ENCODE results near the gene CYTH4.

CYTH4 gene

DNA sequence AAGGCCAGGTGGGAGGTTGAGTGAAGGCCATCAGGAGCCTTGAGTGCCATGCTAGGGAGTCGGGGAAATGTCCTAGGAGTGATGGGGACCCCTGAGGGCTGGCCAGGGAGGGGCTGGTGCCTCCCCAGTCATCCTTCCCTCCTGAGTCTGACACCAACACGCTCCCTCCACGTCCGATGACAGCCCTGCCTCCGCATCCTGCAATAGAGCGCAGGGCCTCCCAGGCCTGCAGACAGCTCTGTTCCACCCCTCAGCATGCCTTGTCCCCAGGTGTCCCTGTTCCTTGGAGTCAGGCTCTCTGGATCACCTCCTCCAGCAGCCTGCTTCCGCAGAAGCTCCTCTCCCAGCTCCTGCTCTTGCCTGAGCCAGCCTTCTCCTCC, 41.4 kb upstream of the CYTH4 start:
- DNase-seq = no peak
- no peaks in the 10 kb centered on the region for H3K9me3 ChIP-seq (ENCODE audit: control insufficient read depth, low read length)
- peak overlapping the region; percentile 87 for H3K27ac ChIP-seq (ENCODE audit: insufficient read depth, low read length, poor library complexity, severe bottlenecking)
- H3K27me3 ChIP-seq (replicated peaks; ENCODE audit: control insufficient read depth, insufficient read depth, low read length, poor library complexity, severe bottlenecking) = no peaks in the 10 kb centered on the region
- H3K36me3 ChIP-seq (ENCODE audit: control insufficient read depth, insufficient read depth, low read length) = peaks cover 29% of the 10 kb centered on the region
- H3K4me1 ChIP-seq (ENCODE audit: control insufficient read depth, insufficient read depth, low read length, poor library complexity, severe bottlenecking) = peaks cover 71% of the 10 kb centered on the region
- H3K4me3 ChIP-seq (ENCODE audit: insufficient read depth, low read depth, low read length, poor library complexity, severe bottlenecking) = peak overlapping the region; percentile 45

DNA sequence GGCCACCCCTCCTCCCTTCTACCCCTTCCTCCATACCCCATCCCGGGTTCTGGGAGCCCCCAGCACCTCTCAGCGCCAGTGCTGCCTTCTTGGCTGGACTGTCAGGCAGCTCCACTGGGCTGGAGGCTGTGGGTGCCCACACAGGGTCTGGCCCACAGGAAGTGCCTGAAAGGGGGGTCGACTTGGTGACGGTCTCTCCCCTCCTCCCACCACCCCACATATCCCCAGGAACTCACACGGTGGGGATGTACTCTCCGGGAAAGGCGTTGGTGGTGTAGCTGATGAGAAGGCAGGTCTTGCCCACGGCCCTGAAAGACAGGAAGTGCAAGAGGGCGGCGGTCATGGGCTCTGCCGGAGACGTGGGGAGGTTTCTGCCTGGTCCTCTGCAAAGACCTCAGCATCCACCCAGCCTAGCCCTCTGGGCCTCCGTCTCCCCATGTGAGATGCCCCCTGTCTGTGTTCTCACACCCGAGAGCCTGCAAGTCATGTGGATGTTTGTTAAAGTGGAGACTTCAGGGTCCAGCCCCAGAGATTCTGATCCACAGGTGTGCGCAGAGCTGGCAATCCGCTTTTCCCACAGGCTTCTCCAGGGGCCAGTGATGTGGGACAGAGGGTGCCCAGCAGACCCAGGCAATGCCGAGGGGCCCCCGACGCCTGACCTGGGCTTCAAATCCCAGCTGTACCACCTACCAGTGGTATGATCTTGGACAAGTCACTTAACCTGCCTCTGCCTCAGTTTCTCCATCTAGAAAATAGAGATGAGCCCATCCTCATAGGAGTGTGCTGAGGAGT, 40.8 kb upstream of the CYTH4 start:
- Histone ChIP-seq H3K4me3 (ENCODE audit: insufficient read depth, low read depth, low read length, poor library complexity, severe bottlenecking) (peak overlapping the region; percentile 45), H3K27me3 (replicated peaks; ENCODE audit: control insufficient read depth, insufficient read depth, low read length, poor library complexity, severe bottlenecking) (no peaks in the 10 kb centered on the region), H3K9me3 (ENCODE audit: control insufficient read depth, low read length) (no peaks in the 10 kb centered on the region), H3K4me1 (ENCODE audit: control insufficient read depth, insufficient read depth, low read length, poor library complexity, severe bottlenecking) (peaks cover 65% of the 10 kb centered on the region), H3K27ac (ENCODE audit: insufficient read depth, low read length, poor library complexity, severe bottlenecking) (peak overlapping the region; percentile 87), H3K36me3 (ENCODE audit: control insufficient read depth, insufficient read depth, low read length) (peaks cover 24% of the 10 kb centered on the region)
- peak in 1 of 3 donors; percentile 46 for DNase-seq

DNA sequence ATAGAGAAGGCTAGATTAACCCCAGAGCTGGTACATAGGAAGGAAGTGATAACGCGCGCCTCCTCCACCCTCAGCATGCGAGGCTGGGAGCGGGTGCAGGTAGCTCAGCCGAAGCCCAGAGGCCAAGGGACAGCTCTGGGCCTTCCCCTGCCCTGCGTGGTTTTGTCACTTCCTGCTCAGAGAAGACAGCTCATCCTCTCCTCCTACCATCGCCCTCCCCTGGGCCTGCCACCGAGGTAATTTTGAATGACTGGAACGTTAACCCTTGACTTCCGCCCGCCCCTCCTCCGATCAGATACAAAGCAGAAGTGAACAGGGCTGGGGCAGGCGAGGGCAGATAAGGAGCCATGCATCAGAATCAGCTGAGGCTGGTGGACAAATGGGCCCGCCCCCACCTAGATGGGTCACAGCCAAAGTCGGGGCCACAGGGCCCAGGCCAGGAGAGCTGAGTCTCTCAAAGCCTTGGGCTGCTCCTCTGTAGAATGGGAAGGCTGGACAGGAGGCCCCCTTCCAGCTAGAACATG, 39.9 kb upstream of the CYTH4 start:
- H3K27me3 ChIP-seq (replicated peaks; ENCODE audit: control insufficient read depth, insufficient read depth, low read length, poor library complexity, severe bottlenecking) = no peaks in the 10 kb centered on the region
- DNase-seq = peak; percentile 87 to 88 (median 88)
- peak overlapping the region; percentile 90 for H3K4me3 ChIP-seq (ENCODE audit: insufficient read depth, low read depth, low read length, poor library complexity, severe bottlenecking)
- H3K4me1 ChIP-seq (ENCODE audit: control insufficient read depth, insufficient read depth, low read length, poor library complexity, severe bottlenecking) = peaks cover 58% of the 10 kb centered on the region
- peak overlapping the region; percentile 87 for H3K27ac ChIP-seq (ENCODE audit: insufficient read depth, low read length, poor library complexity, severe bottlenecking)
- H3K36me3 ChIP-seq (ENCODE audit: control insufficient read depth, insufficient read depth, low read length) = peaks cover 20% of the 10 kb centered on the region
- no peaks in the 10 kb centered on the region for H3K9me3 ChIP-seq (ENCODE audit: control insufficient read depth, low read length)

DNA sequence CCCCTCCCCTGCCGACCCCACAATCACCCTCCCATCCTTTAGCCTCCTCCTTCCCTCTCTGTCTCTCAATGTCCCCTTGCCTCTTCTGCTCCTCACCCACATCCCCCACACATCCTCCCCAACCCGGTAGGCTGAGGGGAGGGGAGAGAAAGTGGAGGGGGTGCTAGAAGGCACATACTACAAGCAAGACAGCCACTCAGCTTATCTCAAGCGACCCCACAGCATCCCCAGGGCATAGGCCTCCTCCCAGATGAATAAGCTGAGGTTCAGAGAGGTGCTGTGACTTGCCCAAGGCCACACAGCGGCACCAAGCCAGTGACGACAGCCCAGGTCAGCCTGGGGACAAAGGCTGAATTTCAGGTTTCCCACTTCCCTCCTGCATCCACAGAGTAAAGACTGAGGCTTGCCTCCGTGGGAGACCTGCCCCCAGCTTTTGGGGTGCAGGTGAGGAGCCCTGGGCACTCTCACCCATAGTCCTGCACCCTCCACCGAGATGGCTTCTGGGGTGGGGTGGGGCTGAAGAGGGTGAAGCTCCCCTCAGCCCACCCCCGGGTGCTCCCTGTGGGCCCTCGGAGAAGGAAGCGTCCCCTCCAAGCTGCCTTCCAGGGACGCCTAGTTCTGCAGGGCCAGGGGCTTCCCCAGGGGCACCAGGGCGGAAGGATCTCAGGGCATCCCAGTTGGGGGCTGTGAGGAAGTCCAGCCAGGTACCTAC, 38.8 kb upstream of the CYTH4 start:
- peak overlapping the region; percentile 87 for H3K27ac ChIP-seq (ENCODE audit: insufficient read depth, low read length, poor library complexity, severe bottlenecking)
- H3K4me1 ChIP-seq (ENCODE audit: control insufficient read depth, insufficient read depth, low read length, poor library complexity, severe bottlenecking) = peaks cover 48% of the 10 kb centered on the region
- H3K9me3 ChIP-seq (ENCODE audit: control insufficient read depth, low read length) = no peaks in the 10 kb centered on the region
- peak overlapping the region; percentile 90 for H3K4me3 ChIP-seq (ENCODE audit: insufficient read depth, low read depth, low read length, poor library complexity, severe bottlenecking)
- DNase-seq = no peak
- no peaks in the 10 kb centered on the region for H3K27me3 ChIP-seq (replicated peaks; ENCODE audit: control insufficient read depth, insufficient read depth, low read length, poor library complexity, severe bottlenecking)
- H3K36me3 ChIP-seq (ENCODE audit: control insufficient read depth, insufficient read depth, low read length) = peaks cover 18% of the 10 kb centered on the region

DNA sequence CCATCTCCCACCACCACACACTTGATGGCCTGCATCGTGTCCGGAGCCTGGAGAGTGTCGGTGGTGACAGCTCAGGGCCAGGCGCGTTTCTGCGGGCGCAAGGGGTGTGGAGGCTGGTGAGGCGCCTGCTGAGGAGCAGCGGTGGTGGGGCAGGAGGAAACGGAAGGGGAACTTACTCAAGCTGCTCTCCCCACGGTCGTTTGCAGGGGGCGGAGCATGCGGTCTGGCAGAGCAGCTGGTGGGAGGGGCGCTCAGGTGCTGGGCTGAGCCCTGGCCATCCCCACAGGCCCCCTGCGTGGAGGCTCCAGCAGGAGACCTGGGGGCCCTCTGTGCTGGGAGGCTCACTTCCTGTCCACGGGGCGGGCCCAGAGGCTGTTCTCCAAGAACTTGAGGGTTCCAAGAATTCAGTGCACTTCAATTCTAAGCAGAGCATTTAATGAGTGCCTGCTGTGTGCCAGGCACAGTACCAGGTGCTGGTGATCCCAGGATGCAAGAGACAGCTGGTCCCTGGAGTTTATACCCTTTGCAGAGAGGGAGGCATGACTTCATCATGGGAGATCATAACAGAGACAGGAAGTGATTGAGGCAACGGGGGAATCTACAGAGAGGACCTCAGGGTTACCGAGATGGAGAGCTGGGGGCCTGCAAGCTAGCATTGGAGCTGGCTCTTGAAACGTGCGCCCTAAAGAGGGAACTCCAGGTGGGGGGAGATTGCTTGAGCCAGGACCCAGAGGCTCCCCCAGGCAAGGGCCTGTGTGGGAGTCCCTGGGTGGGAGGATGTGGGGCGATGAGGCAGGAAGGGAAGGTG, 38.0 kb upstream of the CYTH4 start, which contains the start of gene RAC2:
Gene RAC2 (minus strand): TSS at position 156 of the 808 bp plus-strand sequence. CDS start 121 bp downstream, at position 35.
- Histone ChIP-seq H3K36me3 (ENCODE audit: control insufficient read depth, insufficient read depth, low read length) (peaks cover 16% of the 10 kb centered on the region), H3K27me3 (replicated peaks; ENCODE audit: control insufficient read depth, insufficient read depth, low read length, poor library complexity, severe bottlenecking) (no peaks in the 10 kb centered on the region), H3K4me3 (ENCODE audit: insufficient read depth, low read depth, low read length, poor library complexity, severe bottlenecking) (peak within 1 kb of the TSS; percentile 90), H3K9me3 (ENCODE audit: control insufficient read depth, low read length) (no peaks in the 10 kb centered on the region), H3K27ac (ENCODE audit: insufficient read depth, low read length, poor library complexity, severe bottlenecking) (peak within 1 kb of the TSS; percentile 87), H3K4me1 (ENCODE audit: control insufficient read depth, insufficient read depth, low read length, poor library complexity, severe bottlenecking) (peaks cover 41% of the 10 kb centered on the region)
- peak; percentile 78 to 84 (median 79) for DNase-seq

DNA sequence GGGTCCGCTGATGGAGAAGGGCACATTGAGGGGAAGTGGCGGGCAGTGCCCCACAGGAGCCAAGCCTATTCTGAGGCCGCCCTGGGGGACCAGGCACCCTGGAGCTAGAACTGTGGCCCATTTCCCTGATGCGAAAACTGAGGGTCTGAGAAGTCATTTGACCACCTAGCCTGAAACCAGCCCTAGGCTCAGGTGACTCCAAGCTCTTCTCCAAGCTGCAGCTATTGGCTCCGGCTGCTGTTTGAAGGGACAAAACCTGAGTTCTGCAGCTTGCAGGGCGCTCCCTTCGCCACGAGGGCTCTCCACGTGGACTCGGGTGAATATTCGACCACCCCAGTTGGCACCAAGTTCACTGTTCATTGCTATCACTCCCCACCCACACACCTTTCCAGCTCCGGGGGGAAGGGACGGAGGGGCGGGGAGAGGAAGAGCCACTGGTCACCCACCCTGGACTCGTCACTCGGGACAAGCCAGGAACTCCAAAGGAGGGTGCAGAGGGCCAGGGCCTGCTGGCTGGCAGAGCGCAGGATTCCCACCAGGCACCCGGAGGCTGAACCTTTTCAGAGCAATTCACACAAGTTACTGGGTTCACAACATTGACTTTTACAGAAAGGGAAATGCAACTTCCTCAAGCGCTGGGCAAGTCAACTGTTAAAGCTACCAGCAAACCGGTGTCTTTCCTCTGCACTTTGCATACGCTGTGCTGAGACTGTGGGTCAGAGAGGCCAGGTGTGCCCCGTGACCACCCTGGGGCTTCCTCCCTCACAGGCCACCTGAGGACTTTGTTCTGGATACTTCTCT, 37.2 kb upstream of the CYTH4 start:
- Histone ChIP-seq H3K4me3 (ENCODE audit: insufficient read depth, low read depth, low read length, poor library complexity, severe bottlenecking) (peak overlapping the region; percentile 90), H3K27ac (ENCODE audit: insufficient read depth, low read length, poor library complexity, severe bottlenecking) (peak overlapping the region; percentile 87)

DNA sequence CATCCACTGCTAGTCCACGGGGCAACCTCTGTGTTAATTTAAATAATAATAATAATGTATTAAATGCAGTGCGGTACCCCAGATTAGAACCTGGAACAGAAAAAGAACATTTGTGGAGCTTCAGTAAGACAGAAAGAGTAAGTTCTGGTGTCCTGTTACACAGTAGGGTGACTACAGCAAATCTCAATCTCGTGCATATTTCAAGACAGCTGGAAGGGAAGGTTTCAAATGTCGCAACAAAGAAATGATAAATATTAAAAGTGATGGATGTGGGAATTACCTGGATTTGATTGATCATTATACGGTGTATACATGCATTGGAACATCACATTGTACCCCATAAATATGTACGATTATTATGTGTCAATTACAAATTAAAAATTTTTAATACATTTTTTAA, 36.6 kb upstream of the CYTH4 start:
- no peak overlapping the region for H3K4me3 ChIP-seq (ENCODE audit: insufficient read depth, low read depth, low read length, poor library complexity, severe bottlenecking)
- H3K9me3 ChIP-seq (ENCODE audit: control insufficient read depth, low read length) = no peaks in the 10 kb centered on the region
- no peaks in the 10 kb centered on the region for H3K27me3 ChIP-seq (replicated peaks; ENCODE audit: control insufficient read depth, insufficient read depth, low read length, poor library complexity, severe bottlenecking)
- peak overlapping the region; percentile 87 for H3K27ac ChIP-seq (ENCODE audit: insufficient read depth, low read length, poor library complexity, severe bottlenecking)
- no peak for DNase-seq
- peaks cover 26% of the 10 kb centered on the region for H3K4me1 ChIP-seq (ENCODE audit: control insufficient read depth, insufficient read depth, low read length, poor library complexity, severe bottlenecking)
- H3K36me3 ChIP-seq (ENCODE audit: control insufficient read depth, insufficient read depth, low read length) = peaks cover 2% of the 10 kb centered on the region

More for the DNA sequence above, 37.2 kb upstream of the CYTH4 start:
- Histone ChIP-seq H3K9me3 (ENCODE audit: control insufficient read depth, low read length) (no peaks in the 10 kb centered on the region), H3K4me1 (ENCODE audit: control insufficient read depth, insufficient read depth, low read length, poor library complexity, severe bottlenecking) (peaks cover 33% of the 10 kb centered on the region), H3K36me3 (ENCODE audit: control insufficient read depth, insufficient read depth, low read length) (peaks cover 9% of the 10 kb centered on the region), H3K27me3 (replicated peaks; ENCODE audit: control insufficient read depth, insufficient read depth, low read length, poor library complexity, severe bottlenecking) (no peaks in the 10 kb centered on the region)
- DNase-seq = no peak

DNA sequence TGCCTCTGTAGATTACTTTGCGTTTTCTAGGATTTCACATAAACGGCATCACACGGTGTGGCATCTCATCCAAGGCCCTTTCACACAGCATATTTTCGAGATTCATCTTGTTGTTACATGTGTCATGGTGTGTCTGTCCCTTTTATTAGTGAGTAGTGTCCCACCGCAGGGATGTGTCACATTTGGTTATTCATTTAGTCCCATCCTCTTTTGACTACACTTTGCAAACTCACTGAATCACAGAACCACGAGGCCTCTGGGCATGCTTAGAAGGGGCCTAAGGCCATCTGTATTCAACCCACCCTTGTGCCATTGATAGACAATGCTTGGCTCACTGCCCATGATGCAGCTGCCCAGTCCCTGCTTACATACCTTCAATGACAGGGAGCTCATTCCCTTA, 34.1 kb upstream of the CYTH4 start:
- Histone ChIP-seq H3K9me3 (ENCODE audit: control insufficient read depth, low read length) (no peaks in the 10 kb centered on the region), H3K4me1 (ENCODE audit: control insufficient read depth, insufficient read depth, low read length, poor library complexity, severe bottlenecking) (peaks cover 12% of the 10 kb centered on the region), H3K27me3 (replicated peaks; ENCODE audit: control insufficient read depth, insufficient read depth, low read length, poor library complexity, severe bottlenecking) (no peaks in the 10 kb centered on the region), H3K36me3 (ENCODE audit: control insufficient read depth, insufficient read depth, low read length) (no peaks in the 10 kb centered on the region), H3K4me3 (ENCODE audit: insufficient read depth, low read depth, low read length, poor library complexity, severe bottlenecking) (no peak overlapping the region), H3K27ac (ENCODE audit: insufficient read depth, low read length, poor library complexity, severe bottlenecking) (no peak overlapping the region)
- no peak for DNase-seq

DNA sequence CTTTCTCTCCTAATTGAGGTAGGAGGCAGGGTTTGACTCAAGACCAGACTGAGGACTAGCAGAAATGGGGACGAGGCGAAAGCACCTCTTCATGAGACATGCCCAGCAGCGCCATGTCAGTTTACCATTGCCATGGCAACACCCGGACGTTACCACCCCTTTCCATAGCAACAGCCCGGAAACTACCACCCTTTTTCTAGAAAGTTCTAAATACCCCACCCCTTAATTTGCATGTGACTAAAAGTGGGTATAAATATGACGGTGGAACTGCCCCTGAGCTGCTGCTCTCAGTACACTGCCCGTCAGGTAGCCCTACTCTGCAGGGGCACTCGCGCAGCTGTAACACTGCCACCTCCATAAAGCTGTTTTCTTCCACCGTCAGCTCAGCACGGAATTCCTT, 32.3 kb upstream of the CYTH4 start:
- peaks cover 3% of the 10 kb centered on the region for H3K4me1 ChIP-seq (ENCODE audit: control insufficient read depth, insufficient read depth, low read length, poor library complexity, severe bottlenecking)

More for the DNA sequence above, 32.3 kb upstream of the CYTH4 start:
- no peaks in the 10 kb centered on the region for H3K36me3 ChIP-seq (ENCODE audit: control insufficient read depth, insufficient read depth, low read length)
- H3K27me3 ChIP-seq (replicated peaks; ENCODE audit: control insufficient read depth, insufficient read depth, low read length, poor library complexity, severe bottlenecking) = no peaks in the 10 kb centered on the region
- H3K4me3 ChIP-seq (ENCODE audit: insufficient read depth, low read depth, low read length, poor library complexity, severe bottlenecking) = no peak overlapping the region
- no peak for DNase-seq
- H3K9me3 ChIP-seq (ENCODE audit: control insufficient read depth, low read length) = no peaks in the 10 kb centered on the region
- no peak overlapping the region for H3K27ac ChIP-seq (ENCODE audit: insufficient read depth, low read length, poor library complexity, severe bottlenecking)

All from effector memory CD4-positive, alpha-beta T cell (primary cell).